Breast epithelium (tissue), 4 donors: ENCODE data around the gene EFNA1. TPM values are rescaled to one million over a fixed set of nuclear protein-coding genes. Genes with fewer than 3 reads are reported as not detected.

Experiments used
- DNase-seq, 2 donors: peaks; one replicate each; pipeline ENCODE4 v3.0.0-alpha.2; 2019; ENCODE audit warnings: low spot score in 2 of 2
- H3K27ac ChIP-seq, 2 donors: fragments of 200-600 bp; sonication (generic) in 1 of 2; one replicate each; pipeline ENCODE4 v1.5.1; 2016 to 2019; ENCODE audit warnings: mild to moderate bottlenecking in 1 of 2
- H3K27me3 ChIP-seq, 2 donors: fragments of 200-600 bp; sonication (generic) in 1 of 2; one replicate each; pipeline versions ENCODE4 v1.5.1 to v1.6.0; 2017 to 2019; ENCODE audit warnings: control low read depth in 1 of 2, mild to moderate bottlenecking in 1 of 2
- H3K36me3 ChIP-seq: fragments of 200-600 bp; one replicate; pipeline ENCODE4 v1.5.1; 2019
- H3K4me1 ChIP-seq, 2 donors: fragments of 200-600 bp; sonication (generic); one replicate each; pipeline ENCODE4 v1.5.1; 2016 to 2019; ENCODE audit warnings: control low read depth in 1 of 2
- H3K4me3 ChIP-seq, 3 donors: fragments of 200-600 bp; sonication (generic); 1 replicate in 2 of 3; 2 replicates in 1 of 3; pipeline ENCODE4 v1.5.1; 2016 to 2019; ENCODE audit warnings: mild to moderate bottlenecking in 3 of 3, moderate library complexity in 2 of 3
- H3K9me3 ChIP-seq, 2 donors: fragments of 200-600 bp; sonication (generic) in 1 of 2; one replicate each; pipeline ENCODE4 v1.5.1; 2016 to 2019; ENCODE audit warnings: control low read depth in 1 of 2
- POLR2A ChIP-seq: fragments of 450-650 bp; IDR thresholded peaks from one replicate; pipeline ENCODE4 v1.6.1; 2016; ENCODE audit warnings: antibody characterized with exemption, mild to moderate bottlenecking, moderate library complexity
- POLR2AphosphoS5 ChIP-seq, 3 donors: sonication (generic); formaldehyde crosslinking; IDR thresholded peaks; one replicate each; pipeline ENCODE4 v1.6.1; 2017; ENCODE audit warnings: antibody characterized with exemption in 3 of 3
- intact Hi-C: fragments of 100-400 bp; cut with DNase I; formaldehyde crosslinking; loops from one replicate; pipeline ENCODE4 v1.15.1; 2023; ENCODE audit warnings: low total_unique reads
- total RNA-seq, 3 donors: library from RNA; depleted of rRNA; stranded (reverse); fragments of >200 nt; gene quantifications; one replicate each; pipeline ENCODE4 v1.1.0, GENCODE V29; 2016
- TF ChIP-seq, protein P1 (sequence below), 3 donors: fragments of 450-650 bp; IDR thresholded peaks; one replicate each; pipeline ENCODE4 v1.5.1; 2016 to 2017; ENCODE audit warnings: antibody characterized with exemption in 3 of 3, mild to moderate bottlenecking in 3 of 3, moderate library complexity in 3 of 3

Gene EFNA1
- total RNA-seq, 3 donors from 2014 or later: 18.7 to 163 (median 120) TPM

DNA sequence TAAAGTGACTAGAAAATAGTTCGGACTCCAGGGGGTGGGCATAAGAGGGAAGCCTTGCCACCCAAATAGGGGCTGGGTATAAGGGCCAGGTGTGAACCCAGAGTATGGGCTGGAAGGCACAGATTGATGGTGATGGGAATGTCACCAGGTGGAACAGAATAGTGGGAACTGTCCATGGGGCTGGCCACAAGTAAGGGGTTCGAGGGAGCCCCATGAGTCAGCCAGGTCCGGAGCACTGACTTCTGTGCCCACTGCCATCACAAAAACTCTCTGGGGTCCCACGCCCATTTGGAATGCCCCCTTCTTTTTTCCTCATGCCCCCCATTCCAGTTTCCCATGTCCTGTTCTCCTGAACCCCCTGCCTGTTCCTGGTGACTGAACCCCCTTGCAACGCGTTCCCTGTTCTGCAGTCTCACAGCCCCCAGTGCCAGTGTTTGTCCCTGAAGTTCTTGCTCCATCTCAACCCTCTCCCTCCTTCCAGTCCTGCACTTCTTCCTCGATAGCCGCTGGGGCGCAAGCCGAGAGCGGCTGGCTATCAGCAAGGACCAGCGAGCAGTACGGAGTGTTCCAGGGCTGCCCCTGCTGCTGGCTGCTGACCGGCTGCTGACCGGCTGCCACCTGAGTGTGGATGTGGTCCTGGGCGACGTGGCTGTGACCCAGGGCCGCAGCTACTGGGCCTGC is 53.8 kb downstream of the EFNA1 start:
- intact Hi-C loops: no loop called here
- Histone ChIP-seq H3K36me3 (no peaks in the 10 kb centered on the region), H3K4me1 (peaks cover 0 to 25% of the 10 kb centered on the region in 2 donors), H3K4me3 (no peak overlapping the region), H3K27me3 (no peaks in the 10 kb centered on the region), H3K27ac (no peak overlapping the region), H3K9me3 (no peaks in the 10 kb centered on the region)
- TF ChIP-seq POLR2AphosphoS5 (IDR thresholded peaks at IDR 0.05) (no peak), POLR2A (no peak)
- TF ChIP-seq, protein P1, sequence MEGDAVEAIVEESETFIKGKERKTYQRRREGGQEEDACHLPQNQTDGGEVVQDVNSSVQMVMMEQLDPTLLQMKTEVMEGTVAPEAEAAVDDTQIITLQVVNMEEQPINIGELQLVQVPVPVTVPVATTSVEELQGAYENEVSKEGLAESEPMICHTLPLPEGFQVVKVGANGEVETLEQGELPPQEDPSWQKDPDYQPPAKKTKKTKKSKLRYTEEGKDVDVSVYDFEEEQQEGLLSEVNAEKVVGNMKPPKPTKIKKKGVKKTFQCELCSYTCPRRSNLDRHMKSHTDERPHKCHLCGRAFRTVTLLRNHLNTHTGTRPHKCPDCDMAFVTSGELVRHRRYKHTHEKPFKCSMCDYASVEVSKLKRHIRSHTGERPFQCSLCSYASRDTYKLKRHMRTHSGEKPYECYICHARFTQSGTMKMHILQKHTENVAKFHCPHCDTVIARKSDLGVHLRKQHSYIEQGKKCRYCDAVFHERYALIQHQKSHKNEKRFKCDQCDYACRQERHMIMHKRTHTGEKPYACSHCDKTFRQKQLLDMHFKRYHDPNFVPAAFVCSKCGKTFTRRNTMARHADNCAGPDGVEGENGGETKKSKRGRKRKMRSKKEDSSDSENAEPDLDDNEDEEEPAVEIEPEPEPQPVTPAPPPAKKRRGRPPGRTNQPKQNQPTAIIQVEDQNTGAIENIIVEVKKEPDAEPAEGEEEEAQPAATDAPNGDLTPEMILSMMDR (IDR thresholded peaks at IDR 0.05): no peak
- no peak for DNase-seq

GRCh38 chr1:155182052-155182550 is 54.4 kb downstream of the EFNA1 start:
- DNase-seq: no peak
- no peak overlapping the region for H3K27ac ChIP-seq
- no peak overlapping the region for H3K4me3 ChIP-seq
- H3K9me3 ChIP-seq: no peaks in the 10 kb centered on the region
- H3K4me1 ChIP-seq: peaks cover 0 to 21% of the 10 kb centered on the region in 2 donors
- H3K36me3 ChIP-seq: no peaks in the 10 kb centered on the region
- H3K27me3 ChIP-seq: no peaks in the 10 kb centered on the region
- no peak for TF ChIP-seq POLR2A
- no peak for TF ChIP-seq POLR2AphosphoS5 (IDR thresholded peaks at IDR 0.05)
- TF ChIP-seq, protein P1 (IDR thresholded peaks at IDR 0.05): no peak
- intact Hi-C loops: no loop called here

GRCh38 chr1:155183775-155184221 is 56.1 kb downstream of the EFNA1 start:
- Histone ChIP-seq H3K9me3 (no peaks in the 10 kb centered on the region), H3K27me3 (no peaks in the 10 kb centered on the region), H3K36me3 (no peaks in the 10 kb centered on the region), H3K27ac (peak overlapping the region; percentile 87 to 91), H3K4me3 (no peak overlapping the region), H3K4me1 (peaks cover 0 to 21% of the 10 kb centered on the region in 2 donors)
- DNase-seq: no peak
- intact Hi-C loops: no loop called here
- TF ChIP-seq POLR2A: no peak

- intact Hi-C loops: no loop called here
- Histone ChIP-seq H3K4me1 (peaks cover 0 to 16% of the 10 kb centered on the region in 2 donors), H3K36me3 (no peaks in the 10 kb centered on the region), H3K4me3 (no peak overlapping the region), H3K27me3 (no peaks in the 10 kb centered on the region), H3K27ac (peak overlapping the region; percentile 87 to 91), H3K9me3 (no peaks in the 10 kb centered on the region)
- TF ChIP-seq, protein P1 (IDR thresholded peaks at IDR 0.05): no peak
- TF ChIP-seq POLR2A (no peak), POLR2AphosphoS5 (IDR thresholded peaks at IDR 0.05) (no peak)
- no peak for DNase-seq
Observed at GRCh38 chr1:155184351-155184811, 56.7 kb downstream of the EFNA1 start.

Other genes with a start within 250 kb of the EFNA1 start
- 10 to 100 TPM; 15.0 to 16.7 (median 16.4) TPM for gene PMVK, start 191.2 kb upstream of the EFNA1 start, total RNA-seq
- 100 to 1,000 TPM in 2 of 3 donors, 10 to 100 TPM in 1; 79.3 to 156 (median 105) TPM for gene PBXIP1, start 171.8 kb upstream of the EFNA1 start, total RNA-seq
- gene PYGO2, start 166.1 kb upstream of the EFNA1 start, total RNA-seq: 10 to 100 TPM; 14.6 to 26.2 (median 20.3) TPM
- gene SHC1, start 157.1 kb upstream of the EFNA1 start, total RNA-seq: 100 to 1,000 TPM in 2 of 3 donors, 10 to 100 TPM in 1; 94.4 to 177 (median 134) TPM
- 100 to 1,000 TPM in 1 of 3 donors, 10 to 100 TPM in 2; 44.6 to 104 (median 47.3) TPM for gene CKS1B, start 153.2 kb upstream of the EFNA1 start, total RNA-seq
- gene FLAD1, start 144.5 kb upstream of the EFNA1 start, total RNA-seq: 10 to 100 TPM; 27.0 to 42.7 (median 39.3) TPM
- gene LENEP, start 134.3 kb upstream of the EFNA1 start, total RNA-seq: not detected
- gene ZBTB7B, start 125.1 kb upstream of the EFNA1 start, total RNA-seq: 10 to 100 TPM; 45.6 to 82.5 (median 53.4) TPM
- 1 to 10 TPM in 2 of 3 donors, under 1 TPM in 1; 0.48 to 4.4 (median 3.3) TPM for gene DCST2, start 94.1 kb upstream of the EFNA1 start, total RNA-seq
- under 1 TPM; 0.16 to 0.66 (median 0.44) TPM for gene DCST1, start 94.1 kb upstream of the EFNA1 start, total RNA-seq
- gene ADAM15, start 76.6 kb upstream of the EFNA1 start, total RNA-seq: 100 to 1,000 TPM in 2 of 3 donors, 10 to 100 TPM in 1; 97.8 to 155 (median 109) TPM
- 10 to 100 TPM in 2 of 3 donors, 1 to 10 TPM in 1; 4.8 to 26.6 (median 23.9) TPM for gene EFNA4, start 64.1 kb upstream of the EFNA1 start, total RNA-seq
- 1 to 10 TPM; 1.6 to 7.2 (median 6.6) TPM for gene EFNA3, start 49.0 kb upstream of the EFNA1 start, total RNA-seq
- gene SLC50A1, start 8.0 kb downstream of the EFNA1 start, total RNA-seq: 10 to 100 TPM; 25.0 to 32.4 (median 28.5) TPM
- 10 to 100 TPM; 53.7 to 69.4 (median 68.2) TPM for gene DPM3, start 12.7 kb downstream of the EFNA1 start, total RNA-seq
- 100 to 1,000 TPM; 104 to 147 (median 131) TPM for gene KRTCAP2, start 45.4 kb downstream of the EFNA1 start, total RNA-seq
- 1 to 10 TPM in 1 of 3 donors, under 1 TPM in 1, not detected in 1; 0.98 to 1.5 TPM for gene TRIM46, start 46.0 kb downstream of the EFNA1 start, total RNA-seq
- gene THBS3, start 80.0 kb downstream of the EFNA1 start, total RNA-seq: 10 to 100 TPM; 17.3 to 27.5 (median 25.9) TPM
- gene MTX1, start 80.8 kb downstream of the EFNA1 start, total RNA-seq: 10 to 100 TPM; 41.1 to 50.8 (median 44.8) TPM
- gene ENTREP3, start 127.6 kb downstream of the EFNA1 start, total RNA-seq: 10 to 100 TPM in 2 of 3 donors, 1 to 10 TPM in 1; 8.2 to 12.1 (median 10.2) TPM
- 10 to 100 TPM; 64.9 to 72.0 (median 68.3) TPM for gene SCAMP3, start 134.5 kb downstream of the EFNA1 start, total RNA-seq
- gene CLK2, start 145.6 kb downstream of the EFNA1 start, total RNA-seq: 10 to 100 TPM; 29.1 to 53.4 (median 48.7) TPM
- gene HCN3, start 149.6 kb downstream of the EFNA1 start, total RNA-seq: 1 to 10 TPM; 1.3 to 2.3 (median 2.3) TPM
- under 1 TPM in 1 of 3 donors, not detected in 2; 0.33 TPM for gene PKLR, start 173.6 kb downstream of the EFNA1 start, total RNA-seq
- gene FDPS, start 181.0 kb downstream of the EFNA1 start, total RNA-seq: 100 to 1,000 TPM in 1 of 3 donors, 10 to 100 TPM in 2; 84.2 to 102 (median 93.1) TPM
- 10 to 100 TPM; 14.1 to 22.4 (median 14.4) TPM for gene RUSC1, start 193.0 kb downstream of the EFNA1 start, total RNA-seq